KMS-11 (cell line): ENCODE results near the gene MBL2.

ENCODE experiments used
- H2AFZ ChIP-seq: fragments of 200-600 bp; sonication (generic); 2 replicates; pipeline ENCODE4 v1.6.1; 2016; ENCODE audit warnings: antibody characterized with exemption, mixed run types, low read depth
- H3K27ac ChIP-seq: fragments of 200-600 bp; sonication (generic); 2 replicates; pipeline ENCODE4 v1.6.1; 2016; ENCODE audit warnings: mild to moderate bottlenecking, mixed run types
- H3K27me3 ChIP-seq: fragments of 200-600 bp; sonication (generic); 2 replicates; pipeline ENCODE4 v1.6.1; 2017; ENCODE audit warnings: mild to moderate bottlenecking, low read depth, mixed run types, moderate library complexity; ENCODE audit not compliant: insufficient read depth
- H3K36me3 ChIP-seq: fragments of 200-600 bp; sonication (generic); 2 replicates; pipeline ENCODE4 v1.6.1; 2017; ENCODE audit warnings: mild to moderate bottlenecking, mixed run types; ENCODE audit not compliant: insufficient read depth
- H3K4me1 ChIP-seq: fragments of 200-600 bp; sonication (generic); 2 replicates; pipeline ENCODE4 v1.6.1; 2016; ENCODE audit warnings: mild to moderate bottlenecking, low read depth, mixed run types; ENCODE audit not compliant: poor library complexity, severe bottlenecking
- H3K4me2 ChIP-seq: fragments of 200-600 bp; sonication (generic); 2 replicates; pipeline ENCODE4 v1.7.0; 2016; ENCODE audit warnings: mild to moderate bottlenecking, mixed run types
- H3K4me3 ChIP-seq: fragments of 200-600 bp; sonication (generic); IDR thresholded peaks from 2 replicates; pipeline ENCODE4 v1.6.1; 2017; ENCODE audit warnings: low read depth, low read length, mixed read lengths; ENCODE audit not compliant: insufficient read depth
- H3K79me2 ChIP-seq: fragments of 200-600 bp; sonication (generic); 2 replicates; pipeline ENCODE4 v1.6.1; 2016; ENCODE audit warnings: low read depth, mixed run types; ENCODE audit not compliant: insufficient read depth
- H3K9ac ChIP-seq: fragments of 200-600 bp; sonication (generic); 2 replicates; pipeline ENCODE4 v1.6.1; 2016; ENCODE audit warnings: mild to moderate bottlenecking, mixed run types
- H4K20me1 ChIP-seq: fragments of 200-600 bp; sonication (generic); 2 replicates; pipeline ENCODE4 v1.6.1; 2016; ENCODE audit warnings: mild to moderate bottlenecking, mixed run types; ENCODE audit not compliant: insufficient read depth
- TF ChIP-seq, protein P1 (sequence below): fragments of 200-600 bp; sonication (generic); conservative IDR thresholded peaks from 2 replicates; pipeline ENCODE4 v1.6.1; 2017; ENCODE audit warnings: low read depth, mild to moderate bottlenecking, antibody characterized with exemption, low read length, moderate library complexity, mixed read lengths

MBL2 gene

DNA sequence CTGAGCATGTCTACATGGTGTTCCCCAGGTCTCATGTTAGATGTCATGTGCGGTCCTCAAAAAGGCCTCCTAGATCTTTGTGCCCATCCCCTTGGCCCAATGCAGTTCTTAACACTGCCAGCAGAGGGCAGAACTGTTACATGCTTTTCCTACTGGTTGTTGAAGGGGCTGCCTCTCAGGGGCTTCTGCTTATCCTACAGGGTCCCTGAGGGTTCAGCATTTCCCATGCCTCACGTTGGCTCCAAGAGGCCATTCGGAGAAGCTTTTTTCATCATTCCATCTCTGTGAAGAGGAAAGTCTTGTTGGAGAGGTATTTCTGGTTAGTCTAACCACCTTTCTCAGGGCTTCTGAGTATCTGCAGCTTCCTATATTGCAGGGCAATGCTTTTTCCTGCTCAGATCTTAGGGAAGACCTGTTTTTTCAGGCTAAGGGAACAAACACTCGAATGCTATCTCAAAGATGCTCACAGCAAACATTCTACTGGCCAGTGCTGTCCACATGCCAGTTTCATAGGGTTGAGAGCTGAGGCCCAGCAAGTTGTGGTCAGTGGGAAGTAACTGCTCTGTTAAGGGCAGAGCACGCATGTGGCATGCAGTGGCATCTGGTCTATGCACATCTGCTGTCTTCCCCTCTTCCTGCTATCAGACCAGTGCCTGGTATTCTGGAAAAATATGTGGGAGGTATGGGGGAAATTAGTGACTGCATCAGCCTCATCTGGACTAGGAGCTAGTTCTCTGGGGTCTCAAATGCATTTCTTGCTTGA lies 31.5 kb downstream of the MBL2 start:
- H3K27ac ChIP-seq: no peak overlapping the region
- H3K4me3 ChIP-seq: no peak overlapping the region
- H4K20me1 ChIP-seq: no peaks in the 10 kb centered on the region
- no peak overlapping the region for H3K9ac ChIP-seq
- peaks cover 13% of the 10 kb centered on the region for H3K4me1 ChIP-seq
- no peaks in the 10 kb centered on the region for H3K79me2 ChIP-seq
- H3K36me3 ChIP-seq: no peaks in the 10 kb centered on the region
- H3K4me2 ChIP-seq: no peak overlapping the region
- H2AFZ ChIP-seq: 0 out of 2 replicates have a peak overlapping the region, but pooled peaks have one; percentile 14
- no peaks in the 10 kb centered on the region for H3K27me3 ChIP-seq
- TF ChIP-seq, protein P1, sequence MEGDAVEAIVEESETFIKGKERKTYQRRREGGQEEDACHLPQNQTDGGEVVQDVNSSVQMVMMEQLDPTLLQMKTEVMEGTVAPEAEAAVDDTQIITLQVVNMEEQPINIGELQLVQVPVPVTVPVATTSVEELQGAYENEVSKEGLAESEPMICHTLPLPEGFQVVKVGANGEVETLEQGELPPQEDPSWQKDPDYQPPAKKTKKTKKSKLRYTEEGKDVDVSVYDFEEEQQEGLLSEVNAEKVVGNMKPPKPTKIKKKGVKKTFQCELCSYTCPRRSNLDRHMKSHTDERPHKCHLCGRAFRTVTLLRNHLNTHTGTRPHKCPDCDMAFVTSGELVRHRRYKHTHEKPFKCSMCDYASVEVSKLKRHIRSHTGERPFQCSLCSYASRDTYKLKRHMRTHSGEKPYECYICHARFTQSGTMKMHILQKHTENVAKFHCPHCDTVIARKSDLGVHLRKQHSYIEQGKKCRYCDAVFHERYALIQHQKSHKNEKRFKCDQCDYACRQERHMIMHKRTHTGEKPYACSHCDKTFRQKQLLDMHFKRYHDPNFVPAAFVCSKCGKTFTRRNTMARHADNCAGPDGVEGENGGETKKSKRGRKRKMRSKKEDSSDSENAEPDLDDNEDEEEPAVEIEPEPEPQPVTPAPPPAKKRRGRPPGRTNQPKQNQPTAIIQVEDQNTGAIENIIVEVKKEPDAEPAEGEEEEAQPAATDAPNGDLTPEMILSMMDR: peak; percentile 95

DNA sequence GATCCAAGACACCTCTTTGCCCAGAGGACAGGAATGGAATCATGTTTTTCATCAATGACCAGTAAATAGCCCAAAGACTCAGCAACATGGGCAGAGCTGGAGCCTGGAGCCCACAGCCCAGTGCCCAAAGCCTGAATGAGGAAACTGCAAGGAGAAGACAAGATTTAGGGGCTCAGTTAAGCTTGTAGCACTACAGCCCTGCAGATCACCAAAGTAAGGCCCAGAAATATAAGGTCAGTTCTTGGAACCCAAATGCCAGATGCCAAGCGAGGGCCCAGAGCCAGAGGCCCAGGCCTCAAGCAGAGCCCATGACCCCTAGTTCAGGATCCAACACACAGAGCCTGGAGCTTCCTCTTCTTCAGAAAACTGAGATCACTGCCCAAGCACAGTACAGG lies 32.4 kb downstream of the MBL2 start:
- Histone ChIP-seq H3K4me3 (no peak overlapping the region), H4K20me1 (no peaks in the 10 kb centered on the region), H3K27ac (no peak overlapping the region), H3K79me2 (no peaks in the 10 kb centered on the region), H3K9ac (no peak overlapping the region), H3K4me2 (no peak overlapping the region), H3K4me1 (peaks cover 17% of the 10 kb centered on the region), H3K36me3 (no peaks in the 10 kb centered on the region), H3K27me3 (no peaks in the 10 kb centered on the region), H2AFZ (no peak overlapping the region)
- TF ChIP-seq, protein P1: no peak

GRCh38 chr10:52739380-52740154 lies 33.0 kb downstream of the MBL2 start:
- Histone ChIP-seq H4K20me1 (no peaks in the 10 kb centered on the region), H3K79me2 (no peaks in the 10 kb centered on the region)

GRCh38 chr10:52738951-52739350 lies 33.6 kb downstream of the MBL2 start:
- Histone ChIP-seq H3K36me3 (no peaks in the 10 kb centered on the region), H3K9ac (no peak overlapping the region), H3K4me1 (peaks cover 17% of the 10 kb centered on the region), H2AFZ (no peak overlapping the region), H3K27me3 (no peaks in the 10 kb centered on the region), H3K4me2 (no peak overlapping the region), H3K79me2 (no peaks in the 10 kb centered on the region), H4K20me1 (no peaks in the 10 kb centered on the region), H3K4me3 (no peak overlapping the region), H3K27ac (no peak overlapping the region)
- TF ChIP-seq, protein P1: no peak

More at GRCh38 chr10:52739380-52740154, 33.0 kb downstream of the MBL2 start:
- peaks cover 17% of the 10 kb centered on the region for H3K4me1 ChIP-seq
- no peaks in the 10 kb centered on the region for H3K27me3 ChIP-seq
- no peak overlapping the region for H3K4me3 ChIP-seq
- no peak overlapping the region for H2AFZ ChIP-seq
- TF ChIP-seq, protein P1: no peak
- H3K36me3 ChIP-seq: no peaks in the 10 kb centered on the region
- no peak overlapping the region for H3K4me2 ChIP-seq
- no peak overlapping the region for H3K27ac ChIP-seq
- no peak overlapping the region for H3K9ac ChIP-seq
